AG09319 (cell line): ENCODE results near the gene RXFP1.

Source experiments
- DNase-seq: peaks from one replicate; pipeline ENCODE4 v3.0.0-alpha.2; 2010; ENCODE audit warnings: low read depth; ENCODE audit errors: extremely low read depth
- TF ChIP-seq, protein P1 (sequence below): IDR thresholded peaks from 2 replicates; pipeline ENCODE4 v1.5.1; 2011; ENCODE audit warnings: low read depth, mild to moderate bottlenecking, inconsistent platforms, low read length, moderate library complexity

The RXFP1 gene

DNA sequence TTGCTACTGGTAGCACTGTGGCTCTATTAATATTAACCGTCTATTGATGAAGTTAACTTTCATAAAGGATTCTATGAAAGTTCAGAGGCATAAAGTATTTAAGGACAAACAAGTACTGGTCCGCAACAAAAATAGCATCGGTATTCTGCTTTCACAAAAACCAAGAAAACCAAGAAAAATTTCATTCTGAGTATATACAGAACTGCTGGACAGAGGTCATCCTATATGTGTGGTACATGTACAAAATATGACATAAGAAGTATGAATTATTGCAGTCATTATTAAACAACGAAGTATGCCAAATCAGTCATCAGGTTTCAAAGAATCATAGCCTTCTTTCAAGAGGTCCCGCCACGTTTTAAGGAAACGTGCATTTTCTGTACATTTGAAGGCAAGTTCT lies 147.6 kb downstream of the RXFP1 start:
- TF ChIP-seq, protein P1, sequence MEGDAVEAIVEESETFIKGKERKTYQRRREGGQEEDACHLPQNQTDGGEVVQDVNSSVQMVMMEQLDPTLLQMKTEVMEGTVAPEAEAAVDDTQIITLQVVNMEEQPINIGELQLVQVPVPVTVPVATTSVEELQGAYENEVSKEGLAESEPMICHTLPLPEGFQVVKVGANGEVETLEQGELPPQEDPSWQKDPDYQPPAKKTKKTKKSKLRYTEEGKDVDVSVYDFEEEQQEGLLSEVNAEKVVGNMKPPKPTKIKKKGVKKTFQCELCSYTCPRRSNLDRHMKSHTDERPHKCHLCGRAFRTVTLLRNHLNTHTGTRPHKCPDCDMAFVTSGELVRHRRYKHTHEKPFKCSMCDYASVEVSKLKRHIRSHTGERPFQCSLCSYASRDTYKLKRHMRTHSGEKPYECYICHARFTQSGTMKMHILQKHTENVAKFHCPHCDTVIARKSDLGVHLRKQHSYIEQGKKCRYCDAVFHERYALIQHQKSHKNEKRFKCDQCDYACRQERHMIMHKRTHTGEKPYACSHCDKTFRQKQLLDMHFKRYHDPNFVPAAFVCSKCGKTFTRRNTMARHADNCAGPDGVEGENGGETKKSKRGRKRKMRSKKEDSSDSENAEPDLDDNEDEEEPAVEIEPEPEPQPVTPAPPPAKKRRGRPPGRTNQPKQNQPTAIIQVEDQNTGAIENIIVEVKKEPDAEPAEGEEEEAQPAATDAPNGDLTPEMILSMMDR, result no peak
- DNase-seq, result no peak

DNA sequence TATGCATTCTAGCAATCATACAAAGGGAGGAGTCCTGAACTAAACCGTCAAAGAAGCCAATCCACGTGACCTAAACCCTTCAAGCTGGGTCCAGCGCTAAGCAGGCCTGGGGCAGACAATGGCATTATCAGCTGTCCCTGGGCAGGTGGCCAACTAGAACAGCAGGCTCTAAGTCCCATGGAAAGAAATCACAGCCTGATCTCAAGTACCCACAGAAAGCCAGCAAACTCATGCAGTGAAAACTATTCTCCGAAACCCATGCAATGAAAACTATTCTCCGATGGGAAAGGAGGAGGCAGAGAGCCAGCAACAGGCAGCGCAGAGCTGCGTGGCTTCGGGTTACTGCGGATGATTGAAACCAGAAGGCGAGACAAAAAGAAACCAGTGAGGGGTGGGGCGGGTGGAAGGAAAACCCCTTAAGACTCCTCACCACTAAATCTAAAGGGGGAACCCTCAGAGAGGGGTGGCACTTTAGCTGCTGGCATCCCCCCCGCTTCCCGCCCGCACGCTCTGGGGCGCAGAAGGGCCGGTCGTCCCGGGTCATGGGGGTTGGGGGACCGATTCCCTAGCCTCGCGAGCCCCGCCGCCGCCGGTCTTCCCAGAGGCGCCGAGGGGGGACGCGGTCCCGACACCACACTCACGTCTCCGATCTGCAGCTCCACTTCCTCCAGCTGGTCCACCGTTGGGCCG lies 149.4 kb downstream of the RXFP1 start:
- TF ChIP-seq, protein P1, result no peak
- DNase-seq, result peak; percentile 70

DNA sequence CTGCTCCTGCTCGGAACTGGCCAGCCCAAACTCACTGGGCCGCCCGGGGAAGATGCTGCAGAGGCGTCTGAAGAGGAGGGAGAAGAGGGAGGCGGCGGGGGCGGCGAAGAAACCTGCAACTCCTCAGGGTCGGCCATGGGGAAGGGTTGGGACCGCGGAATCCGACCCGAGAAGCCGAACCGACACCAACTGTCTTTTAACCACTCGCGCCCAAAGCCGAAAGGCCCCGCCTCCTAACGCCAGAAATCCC lies 149.9 kb downstream of the RXFP1 start, which contains the start of gene C4orf46:
Gene C4orf46, minus strand, starts transcription at position 223 of the 250 bp plus-strand sequence. Its CDS starts 86 bp downstream, at position 137.
- DNase-seq, result no peak

DNA sequence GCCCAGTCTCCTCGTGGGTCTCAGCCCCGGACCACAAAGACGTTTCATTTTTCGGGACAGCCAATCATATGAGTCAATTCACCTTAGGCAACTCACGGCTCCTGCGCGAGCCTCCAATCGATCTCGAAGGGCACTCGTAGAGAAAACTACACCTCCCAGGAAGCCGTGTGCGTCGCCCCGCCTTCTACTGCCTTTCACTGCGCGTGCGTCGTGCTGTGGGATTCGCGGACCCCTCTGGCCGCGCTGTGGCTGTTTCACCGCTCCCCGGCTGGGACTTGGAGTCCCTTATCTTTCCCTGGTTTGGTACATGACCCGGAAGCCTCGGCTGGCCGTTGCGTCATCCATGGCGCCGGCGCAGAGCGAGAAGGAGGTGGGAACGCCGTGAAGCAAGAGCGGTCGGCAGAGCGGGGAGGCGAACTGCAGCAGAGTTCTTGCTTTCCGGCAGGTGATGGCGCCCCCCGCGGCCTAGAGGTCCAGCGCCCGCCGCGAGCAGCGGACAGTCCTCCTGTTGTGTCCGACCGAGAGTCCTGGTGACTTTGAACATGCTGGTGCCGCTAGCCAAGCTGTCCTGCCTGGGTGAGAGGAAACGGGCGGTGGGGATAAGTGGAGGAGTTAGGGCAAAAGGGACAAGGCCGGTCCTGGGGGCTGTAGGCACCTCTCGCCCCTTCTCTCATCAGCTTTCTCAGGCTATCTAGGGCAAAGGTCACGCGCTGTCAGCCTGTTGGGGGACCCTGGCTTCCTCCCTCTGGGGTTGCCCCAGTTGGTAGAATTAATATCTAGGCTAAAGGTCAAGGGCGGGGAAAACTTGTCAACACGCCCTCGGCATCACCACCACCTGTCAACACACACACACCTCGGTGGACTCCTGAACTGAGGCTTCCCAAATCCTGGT lies 150.5 kb downstream of the RXFP1 start, which contains the start of gene ETFDH:
Gene ETFDH, plus strand, starts transcription at position 382 of the 892 bp plus-strand sequence. Its CDS starts 161 bp downstream, at position 543.
- TF ChIP-seq, protein P1, result peak; percentile 69
- DNase-seq, result peak; percentile 99

More for the DNA sequence above, 149.9 kb downstream of the RXFP1 start, which contains the start of gene C4orf46:
- TF ChIP-seq, protein P1, result no peak

DNA sequence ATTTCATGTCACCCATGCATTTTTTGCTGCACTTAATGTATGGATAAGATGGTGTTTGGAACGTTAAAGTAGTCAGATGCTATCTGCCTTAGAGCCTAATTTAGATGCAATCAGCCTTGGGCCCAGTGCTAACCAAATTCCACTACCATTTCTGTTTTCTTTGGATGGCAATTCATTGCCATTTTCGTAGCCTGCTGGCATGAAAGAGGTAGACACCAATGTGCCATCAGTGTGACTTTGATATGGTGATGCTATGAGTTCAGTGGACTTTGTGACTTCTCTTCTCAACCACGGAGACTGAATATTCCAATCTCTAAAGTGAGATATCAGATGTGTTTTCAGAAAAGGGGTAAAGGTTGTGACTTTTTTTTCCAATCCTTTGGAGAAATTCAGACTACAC lies 152.0 kb downstream of the RXFP1 start:
- no peak for DNase-seq
- TF ChIP-seq, protein P1, result no peak

DNA sequence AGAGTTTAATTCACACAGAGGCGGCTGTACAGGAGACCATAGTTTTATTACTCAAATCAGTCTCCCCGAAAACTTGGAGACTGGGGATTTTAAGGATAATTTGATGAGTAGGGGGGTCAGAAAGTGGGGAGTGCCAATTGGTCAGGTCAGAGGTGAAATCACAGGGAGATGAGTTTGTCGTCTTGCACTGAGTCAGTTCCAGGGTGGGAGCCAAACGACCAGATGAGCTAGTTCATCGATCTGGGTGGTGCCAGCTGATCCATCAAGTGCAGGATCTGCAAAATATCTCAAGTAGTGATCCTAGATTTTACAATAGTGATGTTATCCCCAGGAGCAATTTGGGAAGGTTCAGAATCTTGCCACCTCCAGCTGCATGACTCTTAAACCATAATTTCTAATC lies 154.4 kb downstream of the RXFP1 start:
- DNase-seq, result no peak
- TF ChIP-seq, protein P1, result no peak

DNA sequence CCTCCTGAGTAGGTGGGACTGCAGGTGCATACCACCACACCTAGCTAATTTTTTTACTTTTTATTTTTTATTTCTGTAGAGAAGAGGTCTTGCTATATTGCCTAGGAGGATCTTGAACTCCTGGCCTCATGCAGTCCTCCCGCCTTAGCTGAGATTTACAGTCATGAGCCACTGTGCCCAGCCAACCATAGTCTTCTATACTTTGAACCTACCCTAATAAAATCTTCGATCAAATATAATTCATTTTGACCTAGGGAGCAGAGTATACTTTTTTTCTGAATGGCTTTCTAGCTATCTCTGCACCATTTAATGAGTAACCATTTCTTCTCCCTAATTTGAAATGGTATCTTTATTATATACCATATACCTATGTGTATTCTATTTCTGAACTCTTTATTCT lies 157.1 kb downstream of the RXFP1 start:
- TF ChIP-seq, protein P1, result no peak
- DNase-seq, result no peak
